GM21528 (cell line): ENCODE results near the gene GALNT15.

ENCODE experiments used
- ATAC-seq: cut with Tn5 transposase; IDR thresholded peaks from one replicate; pipeline ENCODE4 v1.9.1; 2021; ENCODE audit warnings: mild to moderate bottlenecking, moderate library complexity; ENCODE audit not compliant: unreplicated experiment, low FRiP score

GALNT15 gene

GRCh38 chr3:16186086-16186485 is 11.6 kb downstream of the GALNT15 start:
- ATAC-seq, result no peak

- no peak for ATAC-seq
Observed at GRCh38 chr3:16186565-16186964, 12.1 kb downstream of the GALNT15 start.

GRCh38 chr3:16187213-16187790 is 12.8 kb downstream of the GALNT15 start:
- no peak for ATAC-seq

GRCh38 chr3:16188071-16188470 is 13.6 kb downstream of the GALNT15 start:
- ATAC-seq, result no peak

- no peak for ATAC-seq
Observed at GRCh38 chr3:16189201-16189600, 14.7 kb downstream of the GALNT15 start.

GRCh38 chr3:16190704-16191103 is 16.2 kb downstream of the GALNT15 start:
- ATAC-seq, result no peak

- ATAC-seq, result no peak
Observed at GRCh38 chr3:16191591-16191990, 17.1 kb downstream of the GALNT15 start.

GRCh38 chr3:16192176-16192811 is 17.8 kb downstream of the GALNT15 start:
- ATAC-seq, result no peak

- ATAC-seq, result no peak
Observed at GRCh38 chr3:16198427-16198826, 23.9 kb downstream of the GALNT15 start.

GRCh38 chr3:16199769-16200168 is 25.3 kb downstream of the GALNT15 start:
- ATAC-seq, result no peak

GRCh38 chr3:16200411-16200810 is 25.9 kb downstream of the GALNT15 start:
- ATAC-seq, result no peak

GRCh38 chr3:16203031-16203430 is 28.6 kb downstream of the GALNT15 start:
- no peak for ATAC-seq

GRCh38 chr3:16203671-16204629 is 29.5 kb downstream of the GALNT15 start:
- ATAC-seq, result no peak

- no peak for ATAC-seq
Observed at GRCh38 chr3:16204751-16205150, 30.3 kb downstream of the GALNT15 start.

GRCh38 chr3:16205156-16205870 is 30.8 kb downstream of the GALNT15 start:
- no peak for ATAC-seq

GRCh38 chr3:16207031-16207430 is 32.6 kb downstream of the GALNT15 start:
- ATAC-seq, result no peak

- no peak for ATAC-seq
Observed at GRCh38 chr3:16211176-16211904, 36.9 kb downstream of the GALNT15 start.

GRCh38 chr3:16214366-16214765 is 39.9 kb downstream of the GALNT15 start:
- ATAC-seq, result no peak

- ATAC-seq, result no peak
Observed at GRCh38 chr3:16216373-16216935, 42.0 kb downstream of the GALNT15 start.

GRCh38 chr3:16219777-16220176 is 45.3 kb downstream of the GALNT15 start:
- no peak for ATAC-seq
